C4-2B (cell line): Measurements from ENCODE around the gene SHCBP1L.

Experiments
- CTCF ChIP-seq: fragments of 450-650 bp; conservative IDR thresholded peaks from 2 replicates; pipeline ENCODE4 v1.5.1; 2017; ENCODE audit warnings: mild to moderate bottlenecking
- ZFX ChIP-seq: fragments of 450-650 bp; IDR thresholded peaks from 2 replicates; pipeline ENCODE4 v1.6.1; 2017

GRCh38 chr1:182897696-182898095 lies 55.3 kb downstream of the SHCBP1L start:
- no peak for TF ChIP-seq CTCF
- TF ChIP-seq ZFX: no peak
